Endothelial cell of umbilical vein (primary cell): ENCODE results near the gene MAT1A. TPM values are rescaled to one million over a fixed set of nuclear protein-coding genes. Genes with fewer than 3 reads are reported as not detected.

ENCODE experiments used
- BruUV-seq: library from RNA; stranded (reverse); fragments of 400-500 nt; replicated peaks from 2 replicates; lab custom pipeline; 2021; lab: Mats Ljungman, UMichigan
- CTCF ChIA-PET: fragments of 300-600, 350-600 bp; sonication (Branson Sonifier 250); formaldehyde crosslinking; loops from one replicate; lab custom pipeline; 2021; ENCODE audit warnings: antibody characterized with exemption, inconsistent platforms; lab: Charles Lee
- POLR2A ChIA-PET: fragments of 300-600, 350-600 bp; sonication (Branson Sonifier 250); formaldehyde crosslinking; loops from one replicate; lab custom pipeline; 2021; ENCODE audit warnings: antibody characterized with exemption, inconsistent platforms; lab: Charles Lee
- DNase-seq: peaks from one replicate; pipeline ENCODE4 v3.0.0-alpha.2; 2011; ENCODE audit warnings: low read depth, low spot score
- FAIRE-seq: peaks from 2 replicates; lab custom pipeline; 2011; peaks lifted over from hg19 to GRCh38; lab: Jason Lieb, UNC
- H2AFZ ChIP-seq: 2 replicates; pipeline ENCODE4 v1.6.0; 2012; ENCODE audit warnings: low read depth, low read length, control low read depth, inconsistent platforms
- H3K27ac ChIP-seq: 2 replicates; pipeline ENCODE4 v1.5.1; 2011; ENCODE audit warnings: low read depth, mild to moderate bottlenecking, control low read depth, low read length, moderate library complexity; ENCODE audit not compliant: insufficient read depth
- H3K27me3 ChIP-seq, 2 experiments: 2 replicates each; pipeline versions ENCODE4 v1.6.0 to v1.6.1; 2011; ENCODE audit warnings: low read length in 2 of 2, mixed read lengths in 1 of 2; ENCODE audit not compliant: control insufficient read depth in 2 of 2, insufficient read depth in 2 of 2
- H3K36me3 ChIP-seq, 2 experiments: 2 replicates in 1 of 2; 3 replicates in 1 of 2; pipeline ENCODE4 v1.5.1; 2011; ENCODE audit warnings: low read length in 2 of 2, mild to moderate bottlenecking in 1 of 2, moderate library complexity in 1 of 2; ENCODE audit not compliant: control insufficient read depth in 2 of 2, insufficient read depth in 2 of 2; ENCODE audit errors: extremely low read depth in 1 of 2
- H3K4me1 ChIP-seq: 3 replicates; pipeline ENCODE4 v1.5.1; 2011; ENCODE audit warnings: mild to moderate bottlenecking, low read length; ENCODE audit not compliant: control insufficient read depth, insufficient read depth; ENCODE audit errors: extremely low read depth
- H3K4me2 ChIP-seq: 2 replicates; pipeline ENCODE4 v1.6.1; 2011; ENCODE audit warnings: low read length, control low read depth, mixed read lengths; ENCODE audit not compliant: insufficient read depth
- H3K4me3 ChIP-seq, 3 experiments: fragments of 200-600 bp in 1 of 3; sonication (generic), shearing (Covaris generic) in 1 of 3; replicated peaks in 1 of 3; 2 replicates each; pipeline ENCODE4 v1.5.1; 2011 to 2016; ENCODE audit warnings: control low read depth in 3 of 3, low read length in 3 of 3, mild to moderate bottlenecking in 2 of 3, inconsistent platforms in 1 of 3, low read depth in 1 of 3, moderate library complexity in 1 of 3; ENCODE audit not compliant: insufficient read depth in 1 of 3
- H3K79me2 ChIP-seq: 2 replicates; pipeline ENCODE4 v1.6.0; 2012; ENCODE audit warnings: low read length, inconsistent platforms; ENCODE audit not compliant: control insufficient read depth, insufficient read depth
- H3K9ac ChIP-seq: replicated peaks from 2 replicates; pipeline ENCODE3; 2011; ENCODE audit warnings: low read length, control low read depth; ENCODE audit not compliant: insufficient read depth; ENCODE audit errors: extremely low read depth
- H3K9me1 ChIP-seq: replicated peaks from 3 replicates; pipeline ENCODE4 v1.6.0; 2011; ENCODE audit warnings: mild to moderate bottlenecking, low read length; ENCODE audit not compliant: control insufficient read depth, insufficient read depth; ENCODE audit errors: extremely low read depth
- H3K9me3 ChIP-seq: replicated peaks from 2 replicates; pipeline ENCODE4 v1.5.1; 2012; ENCODE audit warnings: low read length, inconsistent platforms; ENCODE audit not compliant: control insufficient read depth, insufficient read depth
- H4K20me1 ChIP-seq: replicated peaks from 2 replicates; pipeline ENCODE3; 2011; ENCODE audit warnings: mild to moderate bottlenecking, low read length; ENCODE audit not compliant: control insufficient read depth, insufficient read depth; ENCODE audit errors: extremely low read depth
- CTCF ChIP-seq, 2 donors: IDR thresholded peaks; 1 replicate in 1 of 2; 2 replicates in 1 of 2; pipeline ENCODE4 v1.5.1; 2011; ENCODE audit warnings: low read length in 2 of 2, mild to moderate bottlenecking in 2 of 2, moderate library complexity in 2 of 2, control low read depth in 1 of 2, inconsistent platforms in 1 of 2, low read depth in 1 of 2; ENCODE audit not compliant: insufficient read depth in 1 of 2; ENCODE audit errors: extremely low read depth in 1 of 2
- EZH2 ChIP-seq: IDR thresholded peaks from 2 replicates; pipeline ENCODE4 v1.6.1; 2012; ENCODE audit warnings: borderline replicate concordance, low read depth, mild to moderate bottlenecking, moderate library complexity, low read length, inconsistent platforms; ENCODE audit not compliant: severe bottlenecking
- FOS ChIP-seq: IDR thresholded peaks from 2 replicates; pipeline ENCODE4 v1.6.1; 2011; ENCODE audit warnings: mild to moderate bottlenecking, low read length, moderate library complexity, borderline replicate concordance; ENCODE audit not compliant: insufficient read depth
- GATA2 ChIP-seq: IDR thresholded peaks from 2 replicates; pipeline ENCODE4 v1.7.0; 2011; ENCODE audit warnings: low read depth, mild to moderate bottlenecking, moderate library complexity, mixed read lengths, low read length; ENCODE audit not compliant: insufficient read length, insufficient read depth
- JUN ChIP-seq: IDR thresholded peaks from 2 replicates; pipeline ENCODE4 v1.6.1; 2011; ENCODE audit warnings: borderline replicate concordance, low read depth; ENCODE audit not compliant: insufficient read length, insufficient read depth
- MYC ChIP-seq: IDR thresholded peaks from one replicate; pipeline ENCODE4 v1.6.1; 2011; ENCODE audit warnings: mild to moderate bottlenecking, low read depth, low read length
- POLR2A ChIP-seq: IDR thresholded peaks from 2 replicates; pipeline ENCODE4 v1.6.1; 2012; ENCODE audit warnings: low read depth, mild to moderate bottlenecking, control low read depth, low read length
- POLR2AphosphoS5 ChIP-seq: IDR thresholded peaks from 2 replicates; pipeline ENCODE4 v1.6.1; 2012; ENCODE audit warnings: low read depth, mild to moderate bottlenecking, control low read depth, low read length, moderate library complexity; ENCODE audit not compliant: insufficient read depth
- dilution Hi-C: fragments of 300-500 bp; cut with MboI; formaldehyde crosslinking; loops from one replicate; pipeline ENCODE4 v1.15.0; 2019; ENCODE audit warnings: low sequenced_read_pairs; ENCODE audit not compliant: extremely low pct_ligation_motif_present
- intact Hi-C: fragments of 100-400 bp; cut with micrococcal nuclease; formaldehyde crosslinking; loops from one replicate; pipeline ENCODE4 v1.10.0; 2022
- polyA plus RNA-seq, 4 experiments: library from polyadenylated mRNA; depleted of rRNA in 3 of 4; stranded (reverse) in 3 of 4; unstranded in 1 of 4; fragments of >200 nt; gene quantifications; 2 replicates each; pipeline versions ENCODE4 v1.2.1 to v1.2.3, GENCODE V29; 2011 to 2012; ENCODE audit warnings: missing spikeins in 1 of 4
- total RNA-seq: library from RNA; stranded (reverse); gene quantifications from 2 replicates; pipeline ENCODE4 v1.2.3, GENCODE V29; 2021

MAT1A gene
- total and polyA plus RNA-seq, 2 donors (not counting 3 experiments of a cell fraction or from before 2014, with no cell fraction given): not detected

GRCh38 chr10:80333983-80334382 lies 44.5 kb upstream of the MAT1A start:
- CTCF ChIA-PET: interaction anchor here (0.6 to 1.1 kb wide), 2 partner anchors 15 to 29 kb away, joined by 3 to 6 read pairs; no protein-coding TSS in a partner anchor
- Histone ChIP-seq H3K4me3 (no peak overlapping the region), H3K4me1 (no peaks in the 10 kb centered on the region), H3K79me2 (no peaks in the 10 kb centered on the region), H3K27me3 (peaks cover 2 to 8% of the 10 kb centered on the region in 2 experiments), H3K27ac (no peak overlapping the region), H4K20me1 (no peaks in the 10 kb centered on the region), H3K4me2 (no peak overlapping the region), H3K9me3 (no peaks in the 10 kb centered on the region), H2AFZ (no peak overlapping the region), H3K9ac (no peak overlapping the region), H3K36me3 (no peaks in the 10 kb centered on the region), H3K9me1 (no peaks in the 10 kb centered on the region)
- dilution Hi-C loops (no loop called here), intact Hi-C loops (no loop called here)
- no peak for FAIRE-seq
- DNase-seq: no peak
- TF ChIP-seq EZH2: no peak
- TF ChIP-seq POLR2AphosphoS5: no peak
- TF ChIP-seq POLR2A: no peak
- TF ChIP-seq FOS: no peak
- no peak for TF ChIP-seq MYC
- TF ChIP-seq JUN: no peak
- no peak for TF ChIP-seq GATA2
- TF ChIP-seq CTCF (IDR thresholded peaks at IDR 0.05; ENCODE audit: extremely low read depth in 1 of 2, insufficient read depth in 1 of 2, low read depth in 1 of 2, low read length in 2 of 2): no peak
- POLR2A ChIA-PET: no interaction called here
- no TSS peak for BruUV-seq
